ENCODE measurements around the gene C10orf90. TPM values are rescaled to one million over a fixed set of nuclear protein-coding genes. Genes with fewer than 3 reads are reported as not detected.

C10orf90 gene
- total and polyA plus RNA-seq, 2 experiments from 2014 or later = not detected

DNA sequence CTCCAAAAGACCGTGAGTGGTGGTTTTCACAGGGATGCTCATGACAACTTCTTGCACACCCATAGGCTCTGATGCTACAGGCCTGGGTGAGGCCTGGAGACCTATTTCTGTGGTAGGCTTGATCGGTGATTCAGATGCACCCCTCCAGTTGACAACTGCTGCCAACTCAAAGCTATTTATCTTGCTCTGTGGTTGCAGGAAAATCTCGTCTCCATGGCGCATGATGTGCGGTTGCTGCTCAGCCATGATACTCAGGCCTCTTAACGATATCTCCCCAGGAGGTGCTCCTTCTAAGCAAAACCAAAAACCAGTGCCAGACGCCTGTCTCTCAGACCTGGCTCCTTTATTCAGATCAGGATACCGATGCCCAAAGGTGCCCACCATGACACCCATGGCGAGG, 31.4 kb downstream of the C10orf90 start:
- no peaks in the 10 kb centered on the region for H3K4me1 ChIP-seq (ENCODE audit: low read depth)
- no peak for DNase-seq (ENCODE audit: low read depth in 1 of 2, low spot score in 1 of 2)
- no peak overlapping the region for H3K4me3 ChIP-seq

DNA sequence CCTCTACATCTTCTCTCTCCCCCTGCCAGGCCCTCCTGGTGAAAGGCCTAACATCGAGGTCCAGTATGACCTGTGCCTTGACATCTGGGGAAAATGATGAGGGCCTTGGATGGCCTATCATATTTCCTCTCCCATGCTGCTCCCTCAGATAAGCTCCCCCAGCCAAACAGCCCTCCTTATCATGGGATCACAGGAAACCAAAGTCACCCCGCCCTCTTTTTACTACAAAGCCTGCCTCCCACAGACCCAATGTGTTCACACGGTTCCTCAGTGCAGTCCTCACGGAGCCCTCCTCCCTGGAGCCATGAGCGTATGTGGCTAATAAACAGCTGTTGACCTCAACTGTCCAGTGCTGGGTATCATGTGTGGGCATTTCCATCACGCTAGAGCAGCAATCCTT, 32.0 kb downstream of the C10orf90 start:
- H3K27ac ChIP-seq = no peak overlapping the region
- H3K36me3 ChIP-seq = no peaks in the 10 kb centered on the region
- no peaks in the 10 kb centered on the region for H3K9me3 ChIP-seq (ENCODE audit: low read depth)
- TF ChIP-seq, protein P1, sequence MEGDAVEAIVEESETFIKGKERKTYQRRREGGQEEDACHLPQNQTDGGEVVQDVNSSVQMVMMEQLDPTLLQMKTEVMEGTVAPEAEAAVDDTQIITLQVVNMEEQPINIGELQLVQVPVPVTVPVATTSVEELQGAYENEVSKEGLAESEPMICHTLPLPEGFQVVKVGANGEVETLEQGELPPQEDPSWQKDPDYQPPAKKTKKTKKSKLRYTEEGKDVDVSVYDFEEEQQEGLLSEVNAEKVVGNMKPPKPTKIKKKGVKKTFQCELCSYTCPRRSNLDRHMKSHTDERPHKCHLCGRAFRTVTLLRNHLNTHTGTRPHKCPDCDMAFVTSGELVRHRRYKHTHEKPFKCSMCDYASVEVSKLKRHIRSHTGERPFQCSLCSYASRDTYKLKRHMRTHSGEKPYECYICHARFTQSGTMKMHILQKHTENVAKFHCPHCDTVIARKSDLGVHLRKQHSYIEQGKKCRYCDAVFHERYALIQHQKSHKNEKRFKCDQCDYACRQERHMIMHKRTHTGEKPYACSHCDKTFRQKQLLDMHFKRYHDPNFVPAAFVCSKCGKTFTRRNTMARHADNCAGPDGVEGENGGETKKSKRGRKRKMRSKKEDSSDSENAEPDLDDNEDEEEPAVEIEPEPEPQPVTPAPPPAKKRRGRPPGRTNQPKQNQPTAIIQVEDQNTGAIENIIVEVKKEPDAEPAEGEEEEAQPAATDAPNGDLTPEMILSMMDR (IDR thresholded peaks at IDR 0.05; ENCODE audit: low read depth, low read length) = no peak
- no peaks in the 10 kb centered on the region for H3K27me3 ChIP-seq
- DNase-seq (ENCODE audit: low read depth in 1 of 2, low spot score in 1 of 2) = no peak
- H3K4me1 ChIP-seq (ENCODE audit: low read depth) = no peaks in the 10 kb centered on the region
- no peak overlapping the region for H3K4me3 ChIP-seq

More for the DNA sequence above, 31.4 kb downstream of the C10orf90 start:
- TF ChIP-seq, protein P1 (IDR thresholded peaks at IDR 0.05; ENCODE audit: low read depth, low read length) = no peak
- no peaks in the 10 kb centered on the region for H3K27me3 ChIP-seq
- no peak overlapping the region for H3K27ac ChIP-seq
- no peaks in the 10 kb centered on the region for H3K36me3 ChIP-seq
- no peaks in the 10 kb centered on the region for H3K9me3 ChIP-seq (ENCODE audit: low read depth)

DNA sequence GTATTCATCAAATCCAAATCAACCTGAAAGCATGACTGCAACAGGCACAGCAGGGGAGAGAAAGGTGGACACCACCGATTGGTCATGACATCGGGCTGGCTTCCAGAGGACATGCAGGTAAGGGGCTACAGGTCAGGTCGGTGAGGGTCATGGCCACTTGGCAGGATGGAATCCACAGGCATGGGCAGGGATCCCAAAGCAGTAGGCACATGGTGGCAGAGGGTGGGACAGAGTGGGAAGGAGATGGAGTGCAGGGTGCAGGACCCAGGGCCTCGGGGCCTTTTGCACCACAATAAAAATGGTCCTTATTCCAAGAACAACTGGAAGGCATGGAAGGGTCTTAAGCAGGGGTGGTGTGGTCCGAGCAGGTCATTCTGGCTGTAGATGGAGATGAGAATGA, 33.0 kb downstream of the C10orf90 start:
- Histone ChIP-seq H3K4me3 (no peak overlapping the region), H3K4me1 (ENCODE audit: low read depth) (no peaks in the 10 kb centered on the region), H3K9me3 (ENCODE audit: low read depth) (no peaks in the 10 kb centered on the region), H3K27ac (no peak overlapping the region), H3K36me3 (no peaks in the 10 kb centered on the region), H3K27me3 (no peaks in the 10 kb centered on the region)
- TF ChIP-seq, protein P1 (IDR thresholded peaks at IDR 0.05; ENCODE audit: low read depth, low read length) = no peak
- DNase-seq (ENCODE audit: low read depth in 1 of 2, low spot score in 1 of 2) = no peak

DNA sequence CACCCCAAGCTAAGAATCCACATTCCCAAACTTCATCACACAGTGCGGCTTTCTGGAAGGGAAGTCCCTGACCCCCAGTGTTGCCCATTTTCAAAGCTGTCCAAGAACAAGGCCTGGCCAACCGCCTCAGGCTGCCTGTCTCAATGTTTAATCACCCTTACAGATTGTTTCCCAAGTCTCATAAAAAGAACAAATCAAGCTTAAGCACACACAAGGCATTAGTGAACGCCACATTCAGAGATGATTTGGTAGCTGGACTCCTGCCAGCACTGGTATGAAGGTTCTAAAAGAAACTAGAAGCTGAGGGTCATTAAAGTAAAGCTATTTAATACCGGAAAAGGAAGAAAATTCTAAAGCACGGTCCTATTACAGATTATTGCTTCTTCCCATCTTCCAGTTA, 35.6 kb downstream of the C10orf90 start:
- DNase-seq (ENCODE audit: low read depth in 1 of 2, low spot score in 1 of 2) = no peak
- Histone ChIP-seq H3K4me3 (no peak overlapping the region), H3K36me3 (no peaks in the 10 kb centered on the region), H3K27ac (no peak overlapping the region), H3K4me1 (ENCODE audit: low read depth) (no peaks in the 10 kb centered on the region), H3K9me3 (ENCODE audit: low read depth) (no peaks in the 10 kb centered on the region), H3K27me3 (no peaks in the 10 kb centered on the region)
- TF ChIP-seq, protein P1 (IDR thresholded peaks at IDR 0.05; ENCODE audit: low read depth, low read length) = no peak

DNA sequence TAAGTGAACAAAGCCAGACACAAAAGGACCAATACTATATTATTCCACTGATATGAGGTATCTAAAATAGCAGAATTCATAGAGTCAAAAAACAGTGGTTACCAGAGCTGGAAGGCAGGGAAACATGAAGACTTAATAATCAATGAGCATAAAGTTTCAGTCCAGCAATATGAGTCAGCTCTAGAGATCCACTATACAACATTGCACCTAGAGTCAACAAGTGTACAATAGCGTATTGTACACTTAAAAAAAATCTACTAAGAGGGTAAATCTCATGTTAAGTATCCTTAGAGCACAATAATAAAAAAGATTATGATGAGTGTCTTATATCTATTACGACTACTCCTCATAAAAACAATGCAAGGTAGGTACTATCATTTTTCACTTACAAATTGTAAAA, 36.1 kb downstream of the C10orf90 start:
- Histone ChIP-seq H3K4me1 (ENCODE audit: low read depth) (no peaks in the 10 kb centered on the region), H3K4me3 (no peak overlapping the region), H3K27me3 (no peaks in the 10 kb centered on the region), H3K36me3 (no peaks in the 10 kb centered on the region), H3K27ac (no peak overlapping the region), H3K9me3 (ENCODE audit: low read depth) (no peaks in the 10 kb centered on the region)
- TF ChIP-seq, protein P1 (IDR thresholded peaks at IDR 0.05; ENCODE audit: low read depth, low read length) = no peak
- DNase-seq (ENCODE audit: low read depth in 1 of 2, low spot score in 1 of 2) = no peak

DNA sequence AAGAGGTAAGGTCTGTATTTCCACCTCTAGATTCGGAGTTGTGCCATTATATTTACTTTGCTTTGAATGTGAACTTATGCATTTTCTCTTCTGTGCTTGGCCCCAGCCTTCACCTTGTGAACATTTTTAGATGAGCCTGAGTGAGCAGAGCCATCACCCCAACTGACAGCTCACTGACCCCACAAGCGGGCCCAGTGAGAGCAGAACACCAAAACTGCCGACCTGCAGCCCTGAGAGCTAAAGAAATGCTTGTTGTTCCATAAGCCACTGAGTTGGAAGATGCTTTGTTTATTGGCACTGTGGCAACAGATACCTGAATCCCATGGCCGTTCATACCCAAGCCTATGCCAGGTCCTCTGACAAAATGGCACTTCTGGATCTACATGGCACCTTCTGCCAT, 37.8 kb downstream of the C10orf90 start:
- Histone ChIP-seq H3K27me3 (no peaks in the 10 kb centered on the region), H3K36me3 (no peaks in the 10 kb centered on the region), H3K9me3 (ENCODE audit: low read depth) (no peaks in the 10 kb centered on the region), H3K4me1 (ENCODE audit: low read depth) (no peaks in the 10 kb centered on the region), H3K4me3 (no peak overlapping the region), H3K27ac (no peak overlapping the region)
- no peak for DNase-seq (ENCODE audit: low read depth in 1 of 2, low spot score in 1 of 2)
- TF ChIP-seq, protein P1 (IDR thresholded peaks at IDR 0.05; ENCODE audit: low read depth, low read length) = no peak

Measured in cardiac muscle cell (in vitro differentiated cells and primary cell).